ENCODE measurements around the gene RCAN2.
A peak's percentile ranks its signal among the peaks of the same experiment; 100 is the strongest.

The RCAN2 gene

DNA sequence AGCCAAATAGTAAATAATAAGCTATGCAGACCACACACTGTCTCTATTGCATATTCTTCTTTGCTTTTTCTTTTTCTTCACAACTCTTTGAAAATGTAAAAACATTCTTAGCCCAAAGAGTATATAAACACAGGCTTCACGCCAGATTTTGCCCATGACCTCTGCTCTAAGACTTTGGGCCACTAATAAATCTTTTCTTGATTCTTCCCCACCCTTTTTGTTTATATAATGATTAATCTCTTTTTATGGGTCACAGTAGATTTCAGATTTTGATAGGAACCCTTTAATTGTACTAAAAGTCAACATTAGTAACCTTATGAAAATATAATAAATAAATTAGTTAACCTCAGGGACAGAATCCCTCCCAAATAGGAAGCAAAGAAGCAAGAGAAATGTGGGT lies 304.7 kb downstream of the RCAN2 start:
- DNase-seq (ENCODE audit: insufficient read length, low spot score) (no peak), FAIRE-seq (no peak)
- TF ChIP-seq SPI1 (IDR thresholded peaks at IDR 0.05; ENCODE audit: low read depth, low read length) (no peak), POU2F2 (IDR thresholded peaks at IDR 0.05; ENCODE audit: low read depth, low read length) (no peak), POLR2A (IDR thresholded peaks at IDR 0.05; ENCODE audit: low read depth, low read length) (no peak), POLR2AphosphoS5 (IDR thresholded peaks at IDR 0.05; ENCODE audit: low read depth, low read length) (no peak), TAF1 (IDR thresholded peaks at IDR 0.05; ENCODE audit: low read depth, low read length) (no peak), PAX5 (IDR thresholded peaks at IDR 0.05; ENCODE audit: insufficient read depth, low read length, severe bottlenecking) (no peak)

DNA sequence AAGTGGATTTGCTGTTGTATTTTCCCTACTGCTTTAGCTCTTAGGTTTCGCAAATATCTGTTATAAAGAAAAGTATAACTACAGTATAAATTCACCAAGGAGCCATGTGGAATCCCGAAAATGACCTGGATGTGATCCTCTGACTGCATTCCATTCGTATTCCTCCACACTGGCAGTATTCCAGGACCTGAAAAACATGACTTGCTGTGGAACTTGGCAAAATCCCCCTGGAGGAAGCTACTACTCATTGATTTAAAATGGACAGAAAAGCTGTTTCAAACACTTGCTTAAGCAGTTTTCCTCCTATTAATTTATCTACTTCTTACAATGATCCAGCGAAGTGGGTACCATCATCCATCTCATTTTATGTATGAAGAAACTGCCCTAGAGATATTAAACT lies 307.1 kb downstream of the RCAN2 start:
- TF ChIP-seq POLR2AphosphoS5 (IDR thresholded peaks at IDR 0.05; ENCODE audit: low read depth, low read length) (no peak), PAX5 (IDR thresholded peaks at IDR 0.05; ENCODE audit: insufficient read depth, low read length, severe bottlenecking) (no peak), POU2F2 (IDR thresholded peaks at IDR 0.05; ENCODE audit: low read depth, low read length) (no peak), TAF1 (IDR thresholded peaks at IDR 0.05; ENCODE audit: low read depth, low read length) (no peak), POLR2A (IDR thresholded peaks at IDR 0.05; ENCODE audit: low read depth, low read length) (no peak), SPI1 (IDR thresholded peaks at IDR 0.05; ENCODE audit: low read depth, low read length) (no peak)

DNA sequence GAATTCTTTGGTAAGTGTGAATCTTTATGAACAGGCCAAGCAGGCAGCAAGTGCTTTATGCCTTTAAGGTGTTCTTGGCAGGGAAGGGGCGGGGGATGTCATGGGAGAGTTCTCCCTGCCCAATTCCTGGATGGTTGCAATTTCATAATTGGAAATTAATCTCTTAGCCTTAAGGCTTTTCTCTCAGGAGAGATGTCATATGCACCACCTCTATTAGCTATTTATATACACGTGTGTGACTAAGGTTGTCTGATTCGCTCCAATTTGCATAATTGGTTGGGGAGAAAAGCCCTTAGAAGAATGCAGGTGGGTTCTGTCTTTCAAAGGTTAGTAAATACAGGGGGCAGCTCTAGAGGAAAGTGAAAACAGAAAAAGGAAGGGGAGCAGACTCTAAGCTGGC lies 315.3 kb downstream of the RCAN2 start:
- FAIRE-seq (peak; percentile 35), DNase-seq (ENCODE audit: insufficient read length, low spot score) (no peak)
- TF ChIP-seq POLR2AphosphoS5 (IDR thresholded peaks at IDR 0.05; ENCODE audit: low read depth, low read length) = no peak
- TF ChIP-seq TAF1 (IDR thresholded peaks at IDR 0.05; ENCODE audit: low read depth, low read length) = no peak
- TF ChIP-seq SPI1 (IDR thresholded peaks at IDR 0.05; ENCODE audit: low read depth, low read length) = no peak
- no peak for TF ChIP-seq PAX5 (IDR thresholded peaks at IDR 0.05; ENCODE audit: insufficient read depth, low read length, severe bottlenecking)
- TF ChIP-seq POU2F2 (IDR thresholded peaks at IDR 0.05; ENCODE audit: low read depth, low read length) = no peak

More for the DNA sequence above, 307.1 kb downstream of the RCAN2 start:
- DNase-seq (ENCODE audit: insufficient read length, low spot score) (no peak), FAIRE-seq (no peak)

DNA sequence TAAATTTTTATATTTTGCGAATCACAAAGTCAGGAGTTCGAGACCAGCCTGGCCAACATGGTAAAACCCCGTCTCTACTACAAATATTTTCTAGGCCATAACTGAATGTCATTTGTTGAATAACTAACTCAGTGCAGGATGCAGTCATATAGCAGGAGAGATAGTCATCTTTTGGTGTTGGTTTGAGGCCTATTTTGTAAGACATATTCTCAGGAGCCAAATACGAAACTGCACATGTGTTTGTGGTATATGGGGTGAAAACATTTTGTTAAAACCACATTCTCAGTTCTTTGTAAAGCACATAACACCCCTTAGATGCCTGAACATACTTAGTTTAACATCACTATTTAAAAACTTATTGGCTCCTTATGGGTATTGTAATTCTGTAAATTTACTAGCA lies 315.8 kb downstream of the RCAN2 start:
- TF ChIP-seq TAF1 (IDR thresholded peaks at IDR 0.05; ENCODE audit: low read depth, low read length) (no peak), PAX5 (IDR thresholded peaks at IDR 0.05; ENCODE audit: insufficient read depth, low read length, severe bottlenecking) (no peak)
- FAIRE-seq (peak; percentile 80), DNase-seq (ENCODE audit: insufficient read length, low spot score) (peak; percentile 16)

DNA sequence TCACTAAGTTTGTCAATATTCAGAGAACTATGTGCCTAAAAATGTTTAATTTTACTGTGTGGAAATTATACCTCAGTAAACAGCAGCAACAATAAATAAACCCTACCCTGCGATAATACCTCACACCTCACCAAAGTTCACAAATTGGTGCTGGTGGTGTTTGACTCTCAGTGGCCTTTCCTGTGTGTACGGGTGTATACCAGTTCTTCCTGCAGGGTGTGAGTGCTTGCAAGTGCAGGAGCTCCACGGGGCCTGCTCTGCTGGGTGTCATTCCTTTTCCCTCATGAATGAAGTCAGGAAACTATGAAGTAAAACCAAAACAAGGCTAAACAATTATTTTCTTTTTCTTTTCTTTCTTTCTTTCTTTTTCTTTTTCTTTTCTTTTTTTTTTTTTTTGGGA lies 316.3 kb downstream of the RCAN2 start:
- FAIRE-seq (peak; percentile 58), DNase-seq (ENCODE audit: insufficient read length, low spot score) (no peak)
- TF ChIP-seq SPI1 (IDR thresholded peaks at IDR 0.05; ENCODE audit: low read depth, low read length) (no peak), POLR2A (IDR thresholded peaks at IDR 0.05; ENCODE audit: low read depth, low read length) (no peak), POU2F2 (IDR thresholded peaks at IDR 0.05; ENCODE audit: low read depth, low read length) (no peak), POLR2AphosphoS5 (IDR thresholded peaks at IDR 0.05; ENCODE audit: low read depth, low read length) (no peak), TAF1 (IDR thresholded peaks at IDR 0.05; ENCODE audit: low read depth, low read length) (no peak), PAX5 (IDR thresholded peaks at IDR 0.05; ENCODE audit: insufficient read depth, low read length, severe bottlenecking) (no peak)

DNA sequence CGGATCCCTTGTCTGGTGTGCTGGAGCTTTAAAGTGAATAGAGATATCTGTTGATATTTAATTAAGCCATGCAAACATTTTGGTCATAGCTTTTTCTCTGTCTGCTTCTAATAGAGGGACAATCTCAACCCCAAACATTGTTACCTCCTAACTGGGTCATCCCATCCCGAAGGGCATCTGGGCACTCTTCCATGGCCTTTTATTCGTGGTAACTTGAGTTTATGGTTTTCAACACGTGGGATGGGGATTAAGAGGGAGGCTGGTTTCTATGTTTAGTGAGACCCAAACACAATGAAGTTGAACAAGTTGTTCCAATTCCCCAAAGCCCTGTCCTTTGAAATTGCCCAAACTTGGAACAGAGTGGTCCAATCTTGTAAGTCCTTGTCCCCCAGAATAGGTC lies 319.1 kb downstream of the RCAN2 start:
- FAIRE-seq (no peak), DNase-seq (ENCODE audit: insufficient read length, low spot score) (no peak)
- TF ChIP-seq PAX5 (IDR thresholded peaks at IDR 0.05; ENCODE audit: insufficient read depth, low read length, severe bottlenecking) = no peak
- TF ChIP-seq POLR2A (IDR thresholded peaks at IDR 0.05; ENCODE audit: low read depth, low read length) = no peak
- no peak for TF ChIP-seq POU2F2 (IDR thresholded peaks at IDR 0.05; ENCODE audit: low read depth, low read length)
- TF ChIP-seq TAF1 (IDR thresholded peaks at IDR 0.05; ENCODE audit: low read depth, low read length) = no peak
- no peak for TF ChIP-seq POLR2AphosphoS5 (IDR thresholded peaks at IDR 0.05; ENCODE audit: low read depth, low read length)

Measured in GM12891 (cell line).